Measurements from ENCODE around the gene AKNA.

AKNA gene

GRCh38 chr9:114316605-114317230, 71.1 kb downstream of the AKNA start:
- DNase-seq, result no peak

- DNase-seq, result no peak
Observed at GRCh38 chr9:114315723-114316363, 71.9 kb downstream of the AKNA start.

- no peak for DNase-seq
Observed at GRCh38 chr9:114314881-114315722, 72.7 kb downstream of the AKNA start.

- DNase-seq, result no peak
Observed at GRCh38 chr9:114314256-114314867, 73.4 kb downstream of the AKNA start.

GRCh38 chr9:114313186-114313585, 74.6 kb downstream of the AKNA start:
- DNase-seq, result no peak

- DNase-seq, result no peak
Observed at GRCh38 chr9:114312513-114312875, 75.3 kb downstream of the AKNA start.

GRCh38 chr9:114311571-114312512, 75.9 kb downstream of the AKNA start:
- DNase-seq, result no peak

- DNase-seq, result no peak
Observed at GRCh38 chr9:114310471-114311450, 77.0 kb downstream of the AKNA start.

- no peak for DNase-seq
Observed at GRCh38 chr9:114309096-114309495, 78.7 kb downstream of the AKNA start.

GRCh38 chr9:114308361-114308950, 79.3 kb downstream of the AKNA start:
- DNase-seq, result no peak

GRCh38 chr9:114307899-114308267, 79.9 kb downstream of the AKNA start:
- no peak for DNase-seq

GRCh38 chr9:114304416-114305188, 83.2 kb downstream of the AKNA start:
- DNase-seq, result no peak

- no peak for DNase-seq
Observed at GRCh38 chr9:114303977-114304376, 83.8 kb downstream of the AKNA start.

GRCh38 chr9:114303571-114303970, 84.2 kb downstream of the AKNA start:
- no peak for DNase-seq

- no peak for DNase-seq
Observed at GRCh38 chr9:114302727-114303126, 85.1 kb downstream of the AKNA start.

GRCh38 chr9:114301798-114302565, 85.8 kb downstream of the AKNA start:
- DNase-seq, result no peak

- no peak for DNase-seq
Observed at GRCh38 chr9:114300846-114301797, 86.7 kb downstream of the AKNA start.

All from activated CD4-positive, alpha-beta T cell treated with anti-CD3 and anti-CD28 coated beads, Interleukin-2, amount 50 U/mL, for 1 hour (primary cell).